Duodenal mucosa (tissue), 2 donors: ENCODE results near the gene RNF224.
A peak's percentile ranks its signal among the peaks of the same experiment; 100 is the strongest.

ENCODE experiments used
- H3K27ac ChIP-seq: one replicate; pipeline ENCODE4 v1.7.0; 2013; ENCODE audit warnings: low read depth, low read length
- H3K27me3 ChIP-seq, 2 donors: one replicate each; pipeline ENCODE4 v1.7.0; 2013; ENCODE audit warnings: low read length in 2 of 2, control low read depth in 1 of 2; ENCODE audit not compliant: insufficient read depth in 2 of 2, control insufficient read depth in 1 of 2
- H3K36me3 ChIP-seq, 2 donors: one replicate each; pipeline ENCODE4 v1.7.0; 2013; ENCODE audit warnings: low read length in 2 of 2, control low read depth in 1 of 2; ENCODE audit not compliant: insufficient read depth in 2 of 2, control insufficient read depth in 1 of 2
- H3K4me1 ChIP-seq, 2 donors: one replicate each; pipeline ENCODE4 v1.7.0; 2013; ENCODE audit warnings: low read length in 2 of 2, control low read depth in 1 of 2; ENCODE audit not compliant: insufficient read depth in 2 of 2, control insufficient read depth in 1 of 2
- H3K4me3 ChIP-seq, 2 donors: one replicate each; pipeline ENCODE4 v1.7.0; 2013; ENCODE audit warnings: low read length in 2 of 2, low read depth in 1 of 2
- H3K9ac ChIP-seq, 2 donors: one replicate each; pipeline ENCODE4 v1.7.0; 2013; ENCODE audit warnings: low read length in 2 of 2, low read depth in 1 of 2
- H3K9me3 ChIP-seq, 2 donors: one replicate each; pipeline ENCODE4 v1.7.0; 2013; ENCODE audit warnings: low read length in 2 of 2, control low read depth in 1 of 2; ENCODE audit not compliant: control insufficient read depth in 1 of 2

RNF224 gene

GRCh38 chr9:137275203-137275587, 47.9 kb downstream of the RNF224 start:
- no peak overlapping the region for H3K27ac ChIP-seq
- no peak overlapping the region for H3K4me3 ChIP-seq
- H3K4me1 ChIP-seq = peaks cover 31 to 48% of the 10 kb centered on the region in 2 donors
- H3K9ac ChIP-seq = peak overlapping the region in 1 of 2 donors; percentile 38
- no peaks in the 10 kb centered on the region for H3K9me3 ChIP-seq
- H3K27me3 ChIP-seq = no peaks in the 10 kb centered on the region
- H3K36me3 ChIP-seq = peaks cover 0 to 31% of the 10 kb centered on the region in 2 donors

- peak overlapping the region; percentile 87 to 93 for H3K9ac ChIP-seq
- H3K4me1 ChIP-seq = peaks cover 31 to 49% of the 10 kb centered on the region in 2 donors
- no peaks in the 10 kb centered on the region for H3K27me3 ChIP-seq
- peaks cover 0 to 30% of the 10 kb centered on the region in 2 donors for H3K36me3 ChIP-seq
- no peaks in the 10 kb centered on the region for H3K9me3 ChIP-seq
- H3K27ac ChIP-seq = peak overlapping the region; percentile 20
- peak overlapping the region in 1 of 2 donors; percentile 40 for H3K4me3 ChIP-seq
Observed at GRCh38 chr9:137275588-137276472, 48.5 kb downstream of the RNF224 start.

- Histone ChIP-seq H3K27ac (peak overlapping the region; percentile 87), H3K36me3 (peaks cover 0 to 26% of the 10 kb centered on the region in 2 donors), H3K9me3 (no peaks in the 10 kb centered on the region), H3K4me3 (peak overlapping the region; percentile 78 to 81), H3K27me3 (no peaks in the 10 kb centered on the region), H3K9ac (peak overlapping the region; percentile 87 to 93), H3K4me1 (peaks cover 31 to 49% of the 10 kb centered on the region in 2 donors)
Observed at GRCh38 chr9:137276473-137277328, 49.4 kb downstream of the RNF224 start.

GRCh38 chr9:137277329-137278041, 50.2 kb downstream of the RNF224 start, which contains the start of gene TOR4A:
TSS of gene TOR4A (plus strand) at chr9:137277726. CDS start at chr9:137278690, 964 bp downstream.
- Histone ChIP-seq H3K36me3 (peaks cover 0 to 18% of the 10 kb centered on the region in 2 donors), H3K27me3 (no peaks in the 10 kb centered on the region), H3K27ac (peak within 1 kb of the TSS; percentile 87), H3K4me1 (peaks cover 31 to 49% of the 10 kb centered on the region in 2 donors), H3K4me3 (peak within 1 kb of the TSS; percentile 78 to 81), H3K9ac (peak within 1 kb of the TSS; percentile 87 to 93), H3K9me3 (no peaks in the 10 kb centered on the region)

- peaks cover 0 to 13% of the 10 kb centered on the region in 2 donors for H3K36me3 ChIP-seq
- H3K9me3 ChIP-seq = no peaks in the 10 kb centered on the region
- H3K4me1 ChIP-seq = peaks cover 31 to 49% of the 10 kb centered on the region in 2 donors
- H3K4me3 ChIP-seq = peak overlapping the region; percentile 78 to 81
- peak overlapping the region; percentile 87 for H3K27ac ChIP-seq
- peak overlapping the region; percentile 87 to 93 for H3K9ac ChIP-seq
- H3K27me3 ChIP-seq = no peaks in the 10 kb centered on the region
Observed at GRCh38 chr9:137278061-137278701, 50.9 kb downstream of the RNF224 start.
